ENCODE results near the gene ME3. TPM values are rescaled to one million over a fixed set of nuclear protein-coding genes. Genes with fewer than 3 reads are reported as not detected.

Gene ME3
- total RNA-seq, 2 experiments from 2014 or later: not detected

DNA sequence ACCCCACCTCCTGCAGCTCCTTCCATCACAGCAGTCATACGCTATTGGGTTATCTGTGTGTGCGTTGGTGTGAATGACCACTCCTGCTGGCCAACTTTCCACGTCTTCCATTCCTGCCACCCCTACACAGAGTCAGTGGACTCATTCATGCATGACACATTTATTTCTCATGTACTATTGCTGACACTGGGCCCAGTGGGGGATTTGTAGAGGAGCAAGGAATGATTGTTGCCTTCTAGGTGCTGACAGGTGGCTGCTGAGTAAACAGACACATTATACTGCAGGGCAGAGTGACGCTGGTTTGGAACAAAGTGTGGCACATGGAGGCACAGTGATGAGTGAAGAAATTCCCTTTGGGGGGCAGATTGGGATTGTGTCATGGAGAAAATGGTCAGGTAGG lies 183.9 kb downstream of the ME3 start:
- intact Hi-C loops (cut with micrococcal nuclease; ENCODE audit: unreplicated experiment): no loop called here
- no peak overlapping the region for H3K4me3 ChIP-seq (ENCODE audit: low read depth, low read length, poor library complexity, severe bottlenecking)
- BruUV-seq (replicated peaks): no TSS peak

GRCh38 chr11:86487671-86488070 lies 184.7 kb downstream of the ME3 start:
- DNase-seq (ENCODE audit: low spot score): no peak
- Histone ChIP-seq H3K36me3 (ENCODE audit: insufficient read depth, low read length) (no peaks in the 10 kb centered on the region), H3K4me2 (ENCODE audit: low read length) (no peak overlapping the region), H3K4me1 (ENCODE audit: insufficient read depth, low read length, poor library complexity, severe bottlenecking) (no peaks in the 10 kb centered on the region), H3K27ac (ENCODE audit: low read depth, low read length, poor library complexity, severe bottlenecking) (no peak overlapping the region), H3K9me3 (ENCODE audit: low read length) (no peaks in the 10 kb centered on the region), H3K9me2 (ENCODE audit: insufficient read depth, low read length) (no peaks in the 10 kb centered on the region), H4K20me1 (ENCODE audit: insufficient read depth, low read length) (no peaks in the 10 kb centered on the region), H2AFZ (ENCODE audit: low read length) (no peak overlapping the region), H3K79me2 (ENCODE audit: insufficient read depth, low read depth, low read length) (no peaks in the 10 kb centered on the region), H3K4me3 (ENCODE audit: low read depth, low read length, poor library complexity, severe bottlenecking) (no peak overlapping the region)
- TF ChIP-seq EZH2phosphoT487 (IDR thresholded peaks at IDR 0.05; ENCODE audit: borderline replicate concordance, low read depth, low read length): no peak
- TF ChIP-seq, protein P1, sequence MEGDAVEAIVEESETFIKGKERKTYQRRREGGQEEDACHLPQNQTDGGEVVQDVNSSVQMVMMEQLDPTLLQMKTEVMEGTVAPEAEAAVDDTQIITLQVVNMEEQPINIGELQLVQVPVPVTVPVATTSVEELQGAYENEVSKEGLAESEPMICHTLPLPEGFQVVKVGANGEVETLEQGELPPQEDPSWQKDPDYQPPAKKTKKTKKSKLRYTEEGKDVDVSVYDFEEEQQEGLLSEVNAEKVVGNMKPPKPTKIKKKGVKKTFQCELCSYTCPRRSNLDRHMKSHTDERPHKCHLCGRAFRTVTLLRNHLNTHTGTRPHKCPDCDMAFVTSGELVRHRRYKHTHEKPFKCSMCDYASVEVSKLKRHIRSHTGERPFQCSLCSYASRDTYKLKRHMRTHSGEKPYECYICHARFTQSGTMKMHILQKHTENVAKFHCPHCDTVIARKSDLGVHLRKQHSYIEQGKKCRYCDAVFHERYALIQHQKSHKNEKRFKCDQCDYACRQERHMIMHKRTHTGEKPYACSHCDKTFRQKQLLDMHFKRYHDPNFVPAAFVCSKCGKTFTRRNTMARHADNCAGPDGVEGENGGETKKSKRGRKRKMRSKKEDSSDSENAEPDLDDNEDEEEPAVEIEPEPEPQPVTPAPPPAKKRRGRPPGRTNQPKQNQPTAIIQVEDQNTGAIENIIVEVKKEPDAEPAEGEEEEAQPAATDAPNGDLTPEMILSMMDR (conservative IDR thresholded peaks at IDR 0.05; ENCODE audit: low read length): no peak
- CTCF ChIA-PET (ENCODE audit: unreplicated experiment): no interaction called here
- intact Hi-C loops (cut with micrococcal nuclease; ENCODE audit: unreplicated experiment): no loop called here
- POLR2A ChIA-PET: no interaction called here
- no TSS peak for BruUV-seq (replicated peaks)

More for the DNA sequence above, 183.9 kb downstream of the ME3 start:
- DNase-seq (ENCODE audit: low spot score): no peak
- Histone ChIP-seq H3K9me3 (ENCODE audit: low read length) (no peaks in the 10 kb centered on the region), H3K9me2 (ENCODE audit: insufficient read depth, low read length) (no peaks in the 10 kb centered on the region), H3K27ac (ENCODE audit: low read depth, low read length, poor library complexity, severe bottlenecking) (no peak overlapping the region), H2AFZ (ENCODE audit: low read length) (no peak overlapping the region), H3K4me2 (ENCODE audit: low read length) (no peak overlapping the region), H3K4me1 (ENCODE audit: insufficient read depth, low read length, poor library complexity, severe bottlenecking) (no peaks in the 10 kb centered on the region), H3K36me3 (ENCODE audit: insufficient read depth, low read length) (no peaks in the 10 kb centered on the region), H3K79me2 (ENCODE audit: insufficient read depth, low read depth, low read length) (no peaks in the 10 kb centered on the region), H4K20me1 (ENCODE audit: insufficient read depth, low read length) (no peaks in the 10 kb centered on the region)
- CTCF ChIA-PET (ENCODE audit: unreplicated experiment): no interaction called here
- POLR2A ChIA-PET: no interaction called here
- TF ChIP-seq, protein P1 (conservative IDR thresholded peaks at IDR 0.05; ENCODE audit: low read length): no peak
- TF ChIP-seq EZH2phosphoT487 (IDR thresholded peaks at IDR 0.05; ENCODE audit: borderline replicate concordance, low read depth, low read length): no peak

DNA sequence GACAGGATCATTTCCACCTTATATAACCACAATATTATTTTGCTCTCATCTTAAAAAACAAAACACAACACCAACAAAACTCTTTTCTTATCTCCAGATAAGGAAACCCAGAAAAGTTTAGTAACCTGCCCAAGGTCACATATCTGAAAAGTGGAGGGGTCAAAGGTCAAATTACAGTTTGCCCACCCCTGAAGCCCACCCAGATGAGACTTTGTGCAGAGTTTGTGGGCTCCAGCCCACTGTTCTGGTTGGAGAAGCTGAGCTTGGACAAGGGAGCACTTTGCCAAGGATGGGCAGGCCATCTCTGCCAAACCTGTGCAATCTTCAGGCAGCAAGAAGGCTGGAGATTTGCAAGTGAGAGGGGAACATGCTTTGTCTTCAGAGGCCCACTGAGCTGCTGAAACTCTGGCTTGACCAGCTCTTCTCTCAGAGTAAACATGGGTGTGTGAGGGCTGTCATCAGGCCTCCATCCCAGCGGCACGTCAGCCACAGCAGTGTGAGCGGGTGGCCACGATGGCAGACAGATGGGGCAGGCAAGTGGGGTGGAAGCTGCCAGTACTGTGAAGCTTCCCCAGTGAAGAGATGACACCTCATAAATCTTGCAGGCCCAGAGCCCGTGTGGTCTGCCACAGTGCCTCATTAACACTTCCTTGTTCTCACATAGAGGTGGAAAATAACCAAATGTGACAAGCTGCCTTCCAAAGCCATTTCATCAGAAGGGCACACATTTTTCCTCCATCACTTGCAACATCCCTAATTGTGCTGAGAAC lies 186.0 kb downstream of the ME3 start:
- DNase-seq (ENCODE audit: low spot score): no peak
- no peaks in the 10 kb centered on the region for H4K20me1 ChIP-seq (ENCODE audit: insufficient read depth, low read length)
- H3K4me3 ChIP-seq (ENCODE audit: low read depth, low read length, poor library complexity, severe bottlenecking): no peak overlapping the region
- no peak overlapping the region for H3K27ac ChIP-seq (ENCODE audit: low read depth, low read length, poor library complexity, severe bottlenecking)
- H3K9me2 ChIP-seq (ENCODE audit: insufficient read depth, low read length): no peaks in the 10 kb centered on the region
- intact Hi-C loops (cut with micrococcal nuclease; ENCODE audit: unreplicated experiment): no loop called here
- H3K4me2 ChIP-seq (ENCODE audit: low read length): no peak overlapping the region
- CTCF ChIA-PET (ENCODE audit: unreplicated experiment): no interaction called here
- TF ChIP-seq, protein P1 (conservative IDR thresholded peaks at IDR 0.05; ENCODE audit: low read length): no peak
- no peak for TF ChIP-seq EZH2phosphoT487 (IDR thresholded peaks at IDR 0.05; ENCODE audit: borderline replicate concordance, low read depth, low read length)
- H3K79me2 ChIP-seq (ENCODE audit: insufficient read depth, low read depth, low read length): no peaks in the 10 kb centered on the region
- H3K36me3 ChIP-seq (ENCODE audit: insufficient read depth, low read length): no peaks in the 10 kb centered on the region
- H3K9me3 ChIP-seq (ENCODE audit: low read length): no peaks in the 10 kb centered on the region
- no peak overlapping the region for H2AFZ ChIP-seq (ENCODE audit: low read length)
- H3K4me1 ChIP-seq (ENCODE audit: insufficient read depth, low read length, poor library complexity, severe bottlenecking): no peaks in the 10 kb centered on the region
- POLR2A ChIA-PET: interaction anchor here (0.6 to 0.7 kb wide), 2 partner anchors 79 to 222 kb away, joined by 3 to 4 read pairs; no protein-coding TSS in a partner anchor
- BruUV-seq (replicated peaks): no TSS peak
